ENCODE data around the gene NLRX1.
"Not testable (repeated sequence)": the region's sequence is repeated elsewhere in the genome, so short reads cannot be mapped to it uniquely, and the experiment has no call there.

GRCh38 chr11:119191265-119191664 is 22.7 kb downstream of the NLRX1 start:
- not testable (repeated sequence) for TF ChIP-seq CTCF, POLR2A (IDR thresholded peaks at IDR 0.05)

All from body of pancreas (tissue), 4 donors.